ENCODE data around the gene MALAT1. TPM values are rescaled to one million over a fixed set of nuclear protein-coding genes. Genes with fewer than 3 reads are reported as not detected.

The MALAT1 gene
- total RNA-seq, 1 experiment from 2014 or later: 686 TPM

- H3K27me3 ChIP-seq: no peaks in the 10 kb centered on the region
- no peaks in the 10 kb centered on the region for H3K9me3 ChIP-seq (replicated peaks)
- H3K4me1 ChIP-seq: peaks cover 7% of the 10 kb centered on the region
- peaks cover 15% of the 10 kb centered on the region for H3K36me3 ChIP-seq
- no peak overlapping the region for H3K27ac ChIP-seq
- no peak overlapping the region for H3K4me3 ChIP-seq
- no peak for DNase-seq
Observed at GRCh38 chr11:65532388-65533064, 33.7 kb downstream of the MALAT1 start.

GRCh38 chr11:65535102-65535501 lies 36.3 kb downstream of the MALAT1 start:
- H3K9me3 ChIP-seq (replicated peaks): no peaks in the 10 kb centered on the region
- H3K4me1 ChIP-seq: peaks cover 14% of the 10 kb centered on the region
- no peak overlapping the region for H3K27ac ChIP-seq
- H3K27me3 ChIP-seq: no peaks in the 10 kb centered on the region
- no peak for DNase-seq
- H3K4me3 ChIP-seq: no peak overlapping the region
- H3K36me3 ChIP-seq: peaks cover 22% of the 10 kb centered on the region

GRCh38 chr11:65536412-65537295 lies 37.8 kb downstream of the MALAT1 start:
- no peak for DNase-seq

GRCh38 chr11:65537296-65537597 lies 38.4 kb downstream of the MALAT1 start:
- Histone ChIP-seq H3K9me3 (replicated peaks) (no peaks in the 10 kb centered on the region), H3K27me3 (no peaks in the 10 kb centered on the region), H3K4me1 (peaks cover 14% of the 10 kb centered on the region), H3K36me3 (peaks cover 18% of the 10 kb centered on the region), H3K27ac (no peak overlapping the region), H3K4me3 (no peak overlapping the region)
- no peak for DNase-seq

More at GRCh38 chr11:65536412-65537295, 37.8 kb downstream of the MALAT1 start:
- Histone ChIP-seq H3K9me3 (replicated peaks) (no peaks in the 10 kb centered on the region), H3K36me3 (peaks cover 18% of the 10 kb centered on the region), H3K27me3 (no peaks in the 10 kb centered on the region), H3K4me1 (peaks cover 14% of the 10 kb centered on the region), H3K4me3 (no peak overlapping the region), H3K27ac (no peak overlapping the region)

- H3K27ac ChIP-seq: no peak overlapping the region; the same call in 1 of the 2 replicates
- no peak overlapping the region for H3K4me3 ChIP-seq
- peaks cover 14% of the 10 kb centered on the region for H3K36me3 ChIP-seq
- DNase-seq: peak; percentile 75 to 76
- no peaks in the 10 kb centered on the region for H3K27me3 ChIP-seq
- peaks cover 14% of the 10 kb centered on the region for H3K4me1 ChIP-seq
- no peaks in the 10 kb centered on the region for H3K9me3 ChIP-seq (replicated peaks)
Observed at GRCh38 chr11:65537620-65538231, 38.9 kb downstream of the MALAT1 start.

- Histone ChIP-seq H3K9me3 (replicated peaks) (no peaks in the 10 kb centered on the region), H3K27me3 (no peaks in the 10 kb centered on the region), H3K4me3 (no peak overlapping the region), H3K4me1 (peaks cover 14% of the 10 kb centered on the region), H3K27ac (no peak overlapping the region; the same call in 1 of the 2 replicates), H3K36me3 (peaks cover 11% of the 10 kb centered on the region)
- no peak for DNase-seq
Observed at GRCh38 chr11:65538232-65538914, 39.5 kb downstream of the MALAT1 start.

- peaks cover 11% of the 10 kb centered on the region for H3K36me3 ChIP-seq
- H3K27ac ChIP-seq: no peak overlapping the region
- no peak for DNase-seq
- peaks cover 14% of the 10 kb centered on the region for H3K4me1 ChIP-seq
- no peak overlapping the region for H3K4me3 ChIP-seq
- no peaks in the 10 kb centered on the region for H3K9me3 ChIP-seq (replicated peaks)
- H3K27me3 ChIP-seq: no peaks in the 10 kb centered on the region
Observed at GRCh38 chr11:65538915-65539743, 40.3 kb downstream of the MALAT1 start.

- Histone ChIP-seq H3K27ac (no peak overlapping the region), H3K36me3 (peaks cover 11% of the 10 kb centered on the region), H3K4me1 (peaks cover 14% of the 10 kb centered on the region), H3K4me3 (no peak overlapping the region), H3K9me3 (replicated peaks) (no peaks in the 10 kb centered on the region), H3K27me3 (no peaks in the 10 kb centered on the region)
- DNase-seq: no peak
Observed at GRCh38 chr11:65539744-65540289, 41.0 kb downstream of the MALAT1 start.

GRCh38 chr11:65540290-65541092 lies 41.6 kb downstream of the MALAT1 start:
- peaks cover 14% of the 10 kb centered on the region for H3K4me1 ChIP-seq
- no peaks in the 10 kb centered on the region for H3K9me3 ChIP-seq (replicated peaks)
- DNase-seq: peak in 1 of 2 experiments; percentile 51
- H3K36me3 ChIP-seq: peaks cover 11% of the 10 kb centered on the region
- no peak overlapping the region for H3K4me3 ChIP-seq
- H3K27me3 ChIP-seq: no peaks in the 10 kb centered on the region
- H3K27ac ChIP-seq: no peak overlapping the region

GRCh38 chr11:65541093-65541982 lies 42.5 kb downstream of the MALAT1 start:
- no peak overlapping the region for H3K4me3 ChIP-seq
- no peak for DNase-seq
- H3K27me3 ChIP-seq: no peaks in the 10 kb centered on the region
- H3K27ac ChIP-seq: no peak overlapping the region
- H3K4me1 ChIP-seq: peaks cover 14% of the 10 kb centered on the region
- H3K36me3 ChIP-seq: peaks cover 11% of the 10 kb centered on the region
- no peaks in the 10 kb centered on the region for H3K9me3 ChIP-seq (replicated peaks)

GRCh38 chr11:65542738-65543390 lies 44.0 kb downstream of the MALAT1 start:
- no peak overlapping the region for H3K4me3 ChIP-seq
- peaks cover 11% of the 10 kb centered on the region for H3K36me3 ChIP-seq
- H3K4me1 ChIP-seq: peaks cover 4% of the 10 kb centered on the region; the same call in 1 of the 2 replicates
- H3K9me3 ChIP-seq (replicated peaks): no peaks in the 10 kb centered on the region
- no peaks in the 10 kb centered on the region for H3K27me3 ChIP-seq
- no peak overlapping the region for H3K27ac ChIP-seq
- no peak for DNase-seq

GRCh38 chr11:65545853-65546216 lies 47.0 kb downstream of the MALAT1 start:
- Histone ChIP-seq H3K27ac (no peak overlapping the region), H3K4me1 (no peaks in the 10 kb centered on the region), H3K4me3 (no peak overlapping the region), H3K36me3 (peaks cover 4% of the 10 kb centered on the region; the same call in 1 of the 2 replicates), H3K27me3 (no peaks in the 10 kb centered on the region), H3K9me3 (replicated peaks) (no peaks in the 10 kb centered on the region)
- DNase-seq: no peak
